Activated CD8-positive, alpha-beta memory T cell treated with anti-CD3 and anti-CD28 coated beads for 48 hours (primary cell): Measurements from ENCODE around the gene OGFOD2.

Experiments
- DNase-seq, 3 experiments: peaks; one replicate each; pipeline ENCODE4 v3.0.0-alpha.2; 2020; ENCODE audit warnings: low read depth in 2 of 3, low spot score in 2 of 3

The OGFOD2 gene

GRCh38 chr12:122976648-122976975, 1.6 kb downstream of the OGFOD2 start:
- DNase-seq = no peak

GRCh38 chr12:122977153-122977552, 2.1 kb downstream of the OGFOD2 start:
- DNase-seq = no peak

GRCh38 chr12:122977655-122978392, 2.8 kb downstream of the OGFOD2 start:
- no peak for DNase-seq

GRCh38 chr12:122978507-122978955, 3.5 kb downstream of the OGFOD2 start:
- no peak for DNase-seq

GRCh38 chr12:122979001-122979907, 4.2 kb downstream of the OGFOD2 start:
- no peak for DNase-seq

GRCh38 chr12:122979908-122980182, 4.8 kb downstream of the OGFOD2 start:
- DNase-seq = no peak

- DNase-seq = peak in 2 of 3 experiments; percentile 55 to 59
Observed at GRCh38 chr12:122980183-122981035, 5.4 kb downstream of the OGFOD2 start, which contains the start of gene ARL6IP4. TSS of gene ARL6IP4 (plus strand) at chr12:122980681. CDS start at chr12:122981140, 459 bp downstream.

- DNase-seq = no peak
Observed at GRCh38 chr12:122981036-122981471, 6.0 kb downstream of the OGFOD2 start.

- no peak for DNase-seq
Observed at GRCh38 chr12:122981587-122982476, 6.8 kb downstream of the OGFOD2 start.

- no peak for DNase-seq
Observed at GRCh38 chr12:122982477-122982815, 7.4 kb downstream of the OGFOD2 start.

- DNase-seq = no peak
Observed at GRCh38 chr12:122982963-122983788, 8.1 kb downstream of the OGFOD2 start.

GRCh38 chr12:122983789-122984515, 8.9 kb downstream of the OGFOD2 start:
- DNase-seq = no peak

- DNase-seq = no peak
Observed at GRCh38 chr12:122984612-122985337, 9.7 kb downstream of the OGFOD2 start.

GRCh38 chr12:122985338-122986257, 10.6 kb downstream of the OGFOD2 start:
- no peak for DNase-seq

- no peak for DNase-seq
Observed at GRCh38 chr12:122986258-122986871, 11.3 kb downstream of the OGFOD2 start.

GRCh38 chr12:122987086-122987951, 12.3 kb downstream of the OGFOD2 start:
- no peak for DNase-seq
